Epithelial cell of proximal tubule (primary cell): ENCODE data around the gene PSMB1. TPM values are rescaled to one million over a fixed set of nuclear protein-coding genes. Genes with fewer than 3 reads are reported as not detected.

ENCODE experiments used
- DNase-seq: peaks from one replicate; pipeline ENCODE4 v3.0.0-alpha.2; 2011; ENCODE audit warnings: low read depth
- H3K4me3 ChIP-seq: 2 replicates; pipeline ENCODE4 v1.5.1; 2011; ENCODE audit warnings: low read depth, mild to moderate bottlenecking, low read length
- total RNA-seq: library from RNA; depleted of rRNA; stranded (reverse); fragments of >200 nt; gene quantifications from 2 replicates; pipeline ENCODE4 v1.2.3, GENCODE V29; 2015
- TF ChIP-seq, protein P1 (sequence below): conservative IDR thresholded peaks from 2 replicates; pipeline ENCODE4 v1.5.1; 2012; ENCODE audit warnings: low read depth, mild to moderate bottlenecking, low read length

PSMB1 gene
- total RNA-seq, 1 donor from 2014 or later = 282 TPM

DNA sequence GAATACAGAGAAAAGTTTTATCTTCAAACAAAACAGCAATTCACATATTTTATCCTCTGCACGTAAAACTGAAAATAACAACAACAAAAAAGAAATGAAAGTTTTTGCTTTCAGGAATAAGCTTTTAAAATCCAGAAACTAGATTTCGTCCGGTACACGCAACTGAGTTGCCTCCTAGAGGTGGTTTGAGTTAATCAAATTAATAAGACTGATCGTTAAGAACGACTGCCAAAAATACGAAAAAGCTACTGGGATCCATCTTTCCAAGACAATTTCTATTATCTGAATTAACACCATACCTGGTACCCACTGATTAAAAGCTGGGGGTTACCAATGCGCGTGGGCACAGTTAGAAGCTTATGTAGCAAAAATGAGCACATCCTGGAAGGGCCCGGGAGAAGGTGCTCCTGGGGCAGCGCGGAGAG lies 30.7 kb upstream of the PSMB1 start:
- DNase-seq = no peak
- TF ChIP-seq, protein P1, sequence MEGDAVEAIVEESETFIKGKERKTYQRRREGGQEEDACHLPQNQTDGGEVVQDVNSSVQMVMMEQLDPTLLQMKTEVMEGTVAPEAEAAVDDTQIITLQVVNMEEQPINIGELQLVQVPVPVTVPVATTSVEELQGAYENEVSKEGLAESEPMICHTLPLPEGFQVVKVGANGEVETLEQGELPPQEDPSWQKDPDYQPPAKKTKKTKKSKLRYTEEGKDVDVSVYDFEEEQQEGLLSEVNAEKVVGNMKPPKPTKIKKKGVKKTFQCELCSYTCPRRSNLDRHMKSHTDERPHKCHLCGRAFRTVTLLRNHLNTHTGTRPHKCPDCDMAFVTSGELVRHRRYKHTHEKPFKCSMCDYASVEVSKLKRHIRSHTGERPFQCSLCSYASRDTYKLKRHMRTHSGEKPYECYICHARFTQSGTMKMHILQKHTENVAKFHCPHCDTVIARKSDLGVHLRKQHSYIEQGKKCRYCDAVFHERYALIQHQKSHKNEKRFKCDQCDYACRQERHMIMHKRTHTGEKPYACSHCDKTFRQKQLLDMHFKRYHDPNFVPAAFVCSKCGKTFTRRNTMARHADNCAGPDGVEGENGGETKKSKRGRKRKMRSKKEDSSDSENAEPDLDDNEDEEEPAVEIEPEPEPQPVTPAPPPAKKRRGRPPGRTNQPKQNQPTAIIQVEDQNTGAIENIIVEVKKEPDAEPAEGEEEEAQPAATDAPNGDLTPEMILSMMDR = peak; percentile 11
- H3K4me3 ChIP-seq = peak overlapping the region; percentile 66

DNA sequence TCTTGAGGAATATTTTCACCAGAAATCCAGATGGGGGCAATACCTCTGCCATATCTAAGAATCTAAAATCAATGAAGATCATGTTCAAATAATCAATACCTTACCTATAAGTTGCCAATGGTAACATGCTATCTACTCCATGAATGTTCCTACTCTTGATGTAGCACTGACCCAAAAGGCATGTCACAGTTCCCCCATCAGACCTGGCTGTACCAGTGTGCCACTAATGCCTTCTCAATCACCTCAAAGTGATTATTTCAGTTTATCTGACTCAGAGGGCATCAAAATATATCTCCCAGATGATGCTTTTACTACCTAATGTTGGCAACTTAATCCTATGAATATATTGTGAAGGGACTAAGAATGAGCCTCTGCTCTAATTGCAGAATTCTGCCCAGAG lies 25.8 kb upstream of the PSMB1 start:
- H3K4me3 ChIP-seq = no peak overlapping the region
- DNase-seq = no peak
- TF ChIP-seq, protein P1 = no peak

DNA sequence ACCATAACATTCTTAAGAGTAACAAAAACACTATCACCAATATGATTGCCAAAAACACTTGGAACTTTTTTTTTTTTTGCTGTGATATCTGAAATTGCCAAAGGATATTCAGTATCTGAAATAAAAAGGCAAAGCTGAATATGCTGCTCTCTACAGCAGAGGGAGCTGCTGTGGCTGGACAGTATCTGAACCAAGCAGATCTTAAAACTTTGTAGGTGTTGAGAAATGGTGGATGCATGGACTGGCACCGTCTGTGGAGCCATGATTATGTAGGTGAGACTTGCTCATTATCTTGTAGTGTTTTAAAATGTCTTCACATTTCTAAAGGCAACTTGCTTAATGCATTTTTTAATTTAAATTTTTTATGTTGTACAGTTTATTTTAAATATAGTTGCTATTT lies 22.1 kb upstream of the PSMB1 start:
- TF ChIP-seq, protein P1 = peak; percentile 54
- no peak for DNase-seq
- H3K4me3 ChIP-seq = no peak overlapping the region

DNA sequence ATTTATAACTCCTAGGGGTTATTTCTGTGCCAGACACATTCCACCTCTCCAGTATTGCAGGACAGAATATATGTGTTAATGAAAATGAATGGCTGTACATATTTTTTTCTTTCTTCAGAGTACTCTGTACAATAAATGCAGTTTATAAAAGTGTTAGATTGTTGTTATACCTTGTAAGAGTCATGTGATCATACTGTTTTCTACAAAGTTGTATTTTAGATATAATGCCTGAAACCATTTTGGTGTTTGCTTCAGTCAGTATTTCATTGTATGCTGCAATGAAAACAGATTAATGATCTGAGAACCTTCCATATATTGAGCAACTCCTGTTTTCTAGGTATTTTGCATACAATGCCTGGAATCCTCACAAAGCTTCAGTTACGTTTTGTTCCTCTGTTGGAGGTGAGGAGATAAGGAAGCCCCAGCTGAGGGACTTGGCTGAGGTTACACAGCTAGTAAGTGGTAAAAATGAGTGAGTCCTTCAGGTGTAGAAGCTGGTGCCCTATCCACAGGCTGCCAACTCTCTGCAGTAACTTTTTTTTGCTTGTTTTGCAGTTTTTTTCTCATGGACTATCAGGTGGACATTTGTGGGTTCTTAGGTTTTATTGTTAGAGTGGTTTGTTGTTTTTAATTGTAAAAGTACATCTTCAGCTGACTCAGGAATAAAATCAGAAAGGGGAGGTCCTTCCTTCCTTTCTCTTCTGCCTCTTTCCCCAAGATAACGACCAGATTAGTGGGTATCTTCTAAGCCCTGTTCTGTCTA lies 19.8 kb upstream of the PSMB1 start:
- no peak for DNase-seq
- no peak overlapping the region for H3K4me3 ChIP-seq
- TF ChIP-seq, protein P1 = no peak

DNA sequence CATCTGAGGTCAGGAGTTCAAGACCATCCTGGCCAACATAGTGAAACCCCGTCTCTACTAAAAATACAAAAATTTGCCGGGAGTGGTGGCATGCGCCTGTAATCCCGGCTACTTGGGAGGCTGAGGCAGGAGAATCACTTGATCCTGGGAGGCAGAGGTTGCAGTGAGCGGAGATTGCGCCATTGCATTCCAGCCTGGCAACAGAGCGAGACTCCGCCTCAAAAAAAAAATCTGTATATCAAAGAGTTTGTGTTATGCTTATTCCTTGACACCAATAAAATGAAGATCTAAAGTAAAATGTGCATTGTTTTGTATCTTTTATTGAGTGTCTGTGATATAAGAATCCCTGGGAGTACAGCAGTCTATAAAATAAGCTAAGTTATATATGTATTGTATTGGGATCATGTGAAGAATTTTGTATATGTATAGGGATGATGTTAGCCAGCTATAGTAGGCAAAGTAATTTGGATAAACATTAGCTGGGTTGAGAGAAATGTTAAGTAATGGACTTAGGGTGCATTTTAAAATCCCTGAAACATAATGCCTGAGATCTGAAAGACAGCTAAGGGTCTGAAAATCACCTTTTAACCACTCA lies 11.9 kb upstream of the PSMB1 start:
- DNase-seq = no peak
- no peak overlapping the region for H3K4me3 ChIP-seq
- TF ChIP-seq, protein P1 = no peak

DNA sequence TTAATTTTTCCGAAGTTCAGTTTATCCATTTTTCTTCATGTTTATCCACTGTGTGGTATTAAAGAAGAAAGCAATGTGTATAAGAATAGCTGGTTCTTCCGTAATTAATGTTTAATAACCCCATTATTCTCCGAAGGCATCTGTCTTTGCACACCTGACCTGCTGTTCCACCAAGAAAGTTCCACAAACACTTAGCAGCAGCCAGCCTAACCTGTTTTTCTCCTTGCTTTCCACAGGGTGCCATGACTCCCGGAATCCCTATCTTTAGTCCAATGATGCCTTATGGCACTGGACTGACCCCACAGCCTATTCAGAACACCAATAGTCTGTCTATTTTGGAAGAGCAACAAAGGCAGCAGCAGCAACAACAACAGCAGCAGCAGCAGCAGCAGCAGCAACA lies 8.4 kb upstream of the PSMB1 start:
- no peak for DNase-seq
- H3K4me3 ChIP-seq = no peak overlapping the region

More for the DNA sequence above, 8.4 kb upstream of the PSMB1 start:
- TF ChIP-seq, protein P1 = no peak
